Retinal pigment epithelial cell (primary cell): Measurements from ENCODE around the gene CNPY4.

Experiments
- DNase-seq: peaks from one replicate; pipeline ENCODE4 v3.0.0-alpha.2; 2010; ENCODE audit warnings: low read depth
- H3K4me3 ChIP-seq: 2 replicates; pipeline ENCODE4 v1.5.1; 2011; ENCODE audit warnings: mild to moderate bottlenecking, low read length, control low read depth, moderate library complexity
- TF ChIP-seq, protein P1 (sequence below): conservative IDR thresholded peaks from 2 replicates; pipeline ENCODE4 v1.5.1; 2011; ENCODE audit warnings: low read depth, low read length, control low read depth, inconsistent platforms

CNPY4 gene, protein sequence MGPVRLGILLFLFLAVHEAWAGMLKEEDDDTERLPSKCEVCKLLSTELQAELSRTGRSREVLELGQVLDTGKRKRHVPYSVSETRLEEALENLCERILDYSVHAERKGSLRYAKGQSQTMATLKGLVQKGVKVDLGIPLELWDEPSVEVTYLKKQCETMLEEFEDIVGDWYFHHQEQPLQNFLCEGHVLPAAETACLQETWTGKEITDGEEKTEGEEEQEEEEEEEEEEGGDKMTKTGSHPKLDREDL

DNA sequence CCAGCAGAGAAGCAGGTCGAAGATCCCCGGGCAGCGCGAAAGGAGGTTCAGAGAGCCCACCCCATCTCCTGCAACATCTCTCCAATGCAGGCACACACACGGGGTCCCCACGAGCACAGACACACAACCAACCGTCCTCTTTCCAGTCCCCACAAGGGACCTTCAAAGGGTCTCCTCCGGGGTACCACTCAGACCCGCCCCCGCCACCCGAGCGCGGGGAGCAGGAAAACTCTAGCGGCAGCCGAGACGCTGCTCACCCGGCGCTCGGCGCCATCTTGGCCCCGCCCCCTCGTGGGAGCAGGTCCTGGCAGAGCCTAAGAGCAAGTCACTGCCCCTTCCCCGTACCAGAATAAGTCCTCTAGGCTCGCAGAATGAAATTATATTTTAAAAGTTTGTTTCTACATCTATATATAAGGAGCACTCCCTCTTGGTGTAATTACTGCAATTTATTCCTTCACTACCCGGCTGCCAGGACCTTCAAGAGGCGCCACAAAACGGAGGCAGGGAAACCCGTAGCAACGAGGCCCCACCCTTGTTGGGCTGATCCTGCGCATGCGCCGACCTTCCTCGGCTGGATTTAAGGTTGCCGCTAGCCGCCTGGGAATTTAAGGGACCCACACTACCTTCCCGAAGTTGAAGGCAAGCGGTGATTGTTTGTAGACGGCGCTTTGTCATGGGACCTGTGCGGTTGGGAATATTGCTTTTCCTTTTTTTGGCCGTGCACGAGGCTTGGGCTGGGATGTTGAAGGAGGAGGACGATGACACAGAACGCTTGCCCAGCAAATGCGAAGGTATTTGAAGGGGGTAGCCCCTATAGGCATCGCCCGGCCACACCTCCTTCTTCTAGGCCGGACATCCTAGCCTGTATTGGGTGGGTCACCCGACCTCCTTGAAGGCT lies at the start of gene CNPY4, which contains the start of gene TAF6:
Gene CNPY4 (plus strand): TSS at position 563 of the 898 bp plus-strand sequence. CDS start 111 bp downstream, at position 674.
Gene TAF6 (minus strand): TSS at position 287 of the 898 bp plus-strand sequence. CDS start 5,149 bp downstream, outside the sequence.
- peak within 1 kb of the TSS; percentile 95 for H3K4me3 ChIP-seq
- DNase-seq = peak; percentile 81
- TF ChIP-seq, protein P1, sequence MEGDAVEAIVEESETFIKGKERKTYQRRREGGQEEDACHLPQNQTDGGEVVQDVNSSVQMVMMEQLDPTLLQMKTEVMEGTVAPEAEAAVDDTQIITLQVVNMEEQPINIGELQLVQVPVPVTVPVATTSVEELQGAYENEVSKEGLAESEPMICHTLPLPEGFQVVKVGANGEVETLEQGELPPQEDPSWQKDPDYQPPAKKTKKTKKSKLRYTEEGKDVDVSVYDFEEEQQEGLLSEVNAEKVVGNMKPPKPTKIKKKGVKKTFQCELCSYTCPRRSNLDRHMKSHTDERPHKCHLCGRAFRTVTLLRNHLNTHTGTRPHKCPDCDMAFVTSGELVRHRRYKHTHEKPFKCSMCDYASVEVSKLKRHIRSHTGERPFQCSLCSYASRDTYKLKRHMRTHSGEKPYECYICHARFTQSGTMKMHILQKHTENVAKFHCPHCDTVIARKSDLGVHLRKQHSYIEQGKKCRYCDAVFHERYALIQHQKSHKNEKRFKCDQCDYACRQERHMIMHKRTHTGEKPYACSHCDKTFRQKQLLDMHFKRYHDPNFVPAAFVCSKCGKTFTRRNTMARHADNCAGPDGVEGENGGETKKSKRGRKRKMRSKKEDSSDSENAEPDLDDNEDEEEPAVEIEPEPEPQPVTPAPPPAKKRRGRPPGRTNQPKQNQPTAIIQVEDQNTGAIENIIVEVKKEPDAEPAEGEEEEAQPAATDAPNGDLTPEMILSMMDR = no peak

DNA sequence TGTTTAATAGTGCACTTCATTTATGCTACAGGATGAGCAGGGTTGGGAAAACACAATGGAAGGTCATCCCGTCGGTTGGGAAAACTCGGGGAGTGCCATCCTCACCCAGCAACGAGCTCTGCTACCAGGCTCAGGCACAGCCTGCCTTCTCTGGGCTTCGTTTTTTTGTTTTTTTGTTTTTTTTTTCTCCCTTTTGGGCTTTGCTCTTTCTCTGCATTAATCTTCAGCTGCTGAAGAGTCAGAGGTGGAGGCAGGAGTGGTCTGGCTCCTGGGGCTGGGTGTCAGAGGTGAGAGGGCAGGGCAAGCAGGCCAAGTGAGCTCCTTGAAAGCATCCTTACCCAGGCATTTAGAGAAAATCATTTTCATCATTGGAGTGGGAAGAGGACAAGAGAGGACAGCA lies 49.4 kb upstream of the CNPY4 start:
- DNase-seq = no peak

DNA sequence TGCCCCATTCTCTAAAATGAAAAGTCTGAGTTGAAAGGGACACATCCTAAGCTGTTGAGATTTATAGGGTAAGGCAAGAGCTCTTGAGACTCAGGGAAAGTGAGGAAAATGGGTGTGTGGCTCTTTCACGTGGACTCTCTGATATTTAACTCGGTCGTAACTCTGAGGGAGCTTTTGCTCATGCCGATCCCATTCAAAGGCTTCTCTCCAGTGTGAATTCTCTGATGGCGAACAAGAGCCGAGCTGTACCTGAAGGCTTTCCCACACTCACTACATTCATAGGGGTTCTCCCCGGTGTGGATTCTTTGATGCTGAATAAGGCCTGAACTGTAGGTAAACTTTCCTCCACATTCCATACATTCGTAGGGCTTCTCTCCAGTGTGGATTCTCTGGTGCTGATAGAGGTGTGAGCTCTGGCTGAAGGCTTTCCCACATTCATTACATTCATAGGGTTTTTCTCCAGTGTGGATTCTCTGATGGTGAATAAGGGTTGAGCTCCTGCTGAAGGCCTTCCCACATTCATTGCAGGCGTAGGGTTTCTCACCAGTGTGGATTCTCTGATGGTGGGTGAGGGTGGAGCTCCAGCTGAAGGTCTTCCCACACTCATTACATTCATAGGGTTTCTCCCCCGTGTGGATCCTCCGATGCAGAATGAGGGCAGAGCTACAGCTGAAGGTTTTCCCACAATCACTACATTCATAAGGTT lies 48.3 kb upstream of the CNPY4 start:
- H3K4me3 ChIP-seq = no peak overlapping the region
- TF ChIP-seq, protein P1 = no peak
- DNase-seq = no peak

More for the DNA sequence above, 49.4 kb upstream of the CNPY4 start:
- TF ChIP-seq, protein P1 = no peak
- H3K4me3 ChIP-seq = no peak overlapping the region

DNA sequence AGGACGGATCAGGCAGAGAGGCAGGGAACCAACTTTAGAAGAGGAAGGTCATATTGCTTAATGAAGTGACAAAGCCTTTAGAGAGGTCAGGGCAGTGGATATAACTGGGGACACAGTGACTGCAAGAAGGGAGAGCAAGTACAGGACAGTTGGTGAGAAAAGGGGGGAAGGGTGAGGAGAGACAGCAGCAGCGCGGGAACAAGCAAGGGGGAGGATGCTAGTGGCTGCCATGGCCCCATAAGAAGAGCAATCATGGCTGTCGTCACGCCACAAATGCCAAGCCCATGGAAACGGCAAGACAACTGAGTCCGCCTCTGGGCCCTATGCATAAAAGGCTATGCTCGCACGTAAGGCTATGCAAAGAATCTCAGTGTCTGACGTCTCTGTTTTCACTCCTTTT lies 47.0 kb upstream of the CNPY4 start:
- TF ChIP-seq, protein P1 = no peak
- no peak overlapping the region for H3K4me3 ChIP-seq
- no peak for DNase-seq

DNA sequence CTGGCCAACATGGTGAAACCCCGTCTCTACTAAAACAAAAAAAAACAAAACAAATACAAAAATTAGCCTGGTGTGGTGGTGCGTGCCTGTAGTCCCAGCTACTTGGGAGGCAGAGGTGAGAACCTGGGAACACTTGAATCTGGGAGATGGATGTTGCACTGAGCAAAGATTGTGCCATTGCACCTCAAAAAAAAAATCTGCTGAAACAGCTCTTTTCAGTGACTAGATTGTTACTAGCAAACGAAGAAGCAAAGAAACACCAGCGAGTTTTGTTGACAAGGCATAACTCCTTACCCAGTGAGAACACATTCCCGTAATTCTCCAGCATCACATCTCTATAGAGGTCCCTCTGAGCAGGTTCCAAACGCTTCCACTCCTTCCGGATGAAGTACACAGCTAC lies 44.6 kb upstream of the CNPY4 start:
- no peak overlapping the region for H3K4me3 ChIP-seq
- no peak for DNase-seq
- TF ChIP-seq, protein P1 = no peak

DNA sequence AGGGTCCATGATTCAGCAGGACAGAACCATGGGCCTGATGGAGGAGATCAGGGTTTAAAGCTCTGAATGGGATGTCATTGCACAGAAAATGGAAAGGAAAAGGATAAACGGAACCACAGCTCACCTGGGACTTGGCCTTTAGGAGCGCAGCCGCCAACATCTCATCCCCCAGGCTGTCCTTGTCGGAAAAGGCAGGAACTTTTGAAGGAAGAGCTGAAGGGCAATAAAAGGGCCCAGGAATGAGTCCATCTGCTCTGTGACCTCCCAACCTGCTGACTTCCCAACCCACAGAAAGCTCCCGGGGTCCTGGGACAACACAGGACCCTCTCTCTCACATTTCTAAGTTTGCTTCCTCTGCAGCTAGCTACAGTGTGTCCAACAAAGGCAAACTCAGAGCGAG lies 44.0 kb upstream of the CNPY4 start:
- TF ChIP-seq, protein P1 = no peak
- DNase-seq = no peak
- no peak overlapping the region for H3K4me3 ChIP-seq
